Tibial nerve (tissue), 4 donors: ENCODE measurements around the gene TRIM56. TPM values are rescaled to one million over a fixed set of nuclear protein-coding genes. Genes with fewer than 3 reads are reported as not detected.
A peak's percentile ranks its signal among the peaks of the same experiment; 100 is the strongest.
"Not testable (repeated sequence)": the region's sequence is repeated elsewhere in the genome, so short reads cannot be mapped to it uniquely, and the experiment has no call there.

Experiments used
- DNase-seq, 2 donors: peaks; one replicate each; pipeline ENCODE4 v3.0.0-alpha.2; 2019; ENCODE audit warnings: low spot score in 2 of 2
- H3K27ac ChIP-seq, 4 donors: fragments of 200-600 bp; sonication (generic) in 3 of 4; one replicate each; pipeline ENCODE4 v1.5.1; 2017 to 2019; ENCODE audit warnings: mild to moderate bottlenecking in 1 of 4
- H3K27me3 ChIP-seq, 2 donors: fragments of 200-600 bp; sonication (generic) in 1 of 2; one replicate each; pipeline versions ENCODE4 v1.5.1 to v1.6.0; 2017 to 2019
- H3K36me3 ChIP-seq, 3 donors: fragments of 200-600 bp; sonication (generic); one replicate each; pipeline ENCODE4 v1.5.1; 2018 to 2019
- H3K4me1 ChIP-seq, 4 donors: fragments of 200-600 bp; sonication (generic) in 3 of 4; one replicate each; pipeline ENCODE4 v1.5.1; 2017 to 2019
- H3K4me3 ChIP-seq, 4 donors: fragments of 200-600 bp; sonication (generic) in 3 of 4; one replicate each; pipeline ENCODE4 v1.5.1; 2017 to 2019; ENCODE audit warnings: mild to moderate bottlenecking in 1 of 4, moderate library complexity in 1 of 4
- H3K9me3 ChIP-seq, 4 donors: fragments of 200-600 bp; sonication (generic) in 3 of 4; one replicate each; pipeline ENCODE4 v1.5.1; 2017 to 2019
- CTCF ChIP-seq, 5 experiments: fragments of 200-600 bp in 3 of 5; fragments of 450-650 bp in 2 of 5; sonication (generic) in 3 of 5; IDR thresholded peaks; one replicate each; pipeline ENCODE4 v1.5.1; 2016 to 2019; ENCODE audit warnings: antibody characterized with exemption in 5 of 5, mild to moderate bottlenecking in 3 of 5, moderate library complexity in 2 of 5
- EP300 ChIP-seq, 2 donors: sonication (generic); formaldehyde crosslinking; IDR thresholded peaks; one replicate each; pipeline ENCODE4 v1.6.1; 2017; ENCODE audit warnings: antibody characterized with exemption in 2 of 2, mild to moderate bottlenecking in 1 of 2
- POLR2A ChIP-seq, 2 donors: fragments of 450-650 bp; IDR thresholded peaks; one replicate each; pipeline ENCODE4 v1.6.1; 2017; ENCODE audit warnings: antibody characterized with exemption in 2 of 2, mild to moderate bottlenecking in 2 of 2, moderate library complexity in 2 of 2
- WGBS, 2 donors: methylation state at CpG; one replicate each; pipeline ENCODE4 v1.1.5; 2018; 5-methylcytosine and 5-hydroxymethylcytosine counted together
- total RNA-seq, 4 donors: library from RNA; depleted of rRNA; stranded (reverse); fragments of >200 nt; gene quantifications; one replicate each; pipeline ENCODE4 v1.1.0, GENCODE V29; 2016

Gene TRIM56
- total RNA-seq = 10 to 100 TPM; 18.6 to 32.4 (median 29.5) TPM

- H3K4me3 ChIP-seq = peak within 1 kb of the TSS; percentile 59 to 86 (median 70)
- TF ChIP-seq CTCF (IDR thresholded peaks at IDR 0.05) (no peak), EP300 (IDR thresholded peaks at IDR 0.05) (peak in 1 of 2 donors; percentile 81), POLR2A (IDR thresholded peaks at IDR 0.05) (peak in 1 of 2 donors; percentile 54)
- no peaks in the 10 kb centered on the region for H3K27me3 ChIP-seq
- 1% methylated on average over 26 of the region's 26 CpGs for WGBS, 2 donors
- H3K27ac ChIP-seq = peak within 1 kb of the TSS; percentile 74 to 96 (median 92)
- peaks cover 0 to 39% (median 10%) of the 10 kb centered on the region in 4 donors for H3K4me1 ChIP-seq
- no peaks in the 10 kb centered on the region for H3K9me3 ChIP-seq
- H3K36me3 ChIP-seq = peaks cover 0 to 37% (median 22%) of the 10 kb centered on the region in 3 donors
- peak; percentile 69 for DNase-seq
These were observed at the start of gene TRIM56 for GRCh38 chr7:101085162-101085964. Gene TRIM56, plus strand, starts transcription at chr7:101085481. Its CDS starts 1,832 bp downstream, at chr7:101087313.

GRCh38 chr7:101035941-101036340 is 49.3 kb upstream of the TRIM56 start:
- Histone ChIP-seq H3K9me3 (no peaks in the 10 kb centered on the region), H3K4me3 (no peak overlapping the region), H3K27ac (no peak overlapping the region), H3K27me3 (no peaks in the 10 kb centered on the region), H3K4me1 (no peaks in the 10 kb centered on the region), H3K36me3 (no peaks in the 10 kb centered on the region)
- 83 to 88% methylated on average over 4 of the region's 4 CpGs for WGBS, 2 donors
- no peak for DNase-seq
- TF ChIP-seq EP300 (IDR thresholded peaks at IDR 0.05) = no peak
- TF ChIP-seq POLR2A (IDR thresholded peaks at IDR 0.05) = no peak
- TF ChIP-seq CTCF (IDR thresholded peaks at IDR 0.05) = no peak

GRCh38 chr7:101041283-101041682 is 44.0 kb upstream of the TRIM56 start:
- H3K4me1 ChIP-seq, DNase-seq, H3K36me3 ChIP-seq, H3K27ac ChIP-seq, H3K27me3 ChIP-seq, H3K4me3 ChIP-seq: not testable (repeated sequence)
- 78 to 88% methylated on average over 6 of the region's 6 CpGs for WGBS, 2 donors
- peaks cover 0 to 33% (median 4%) of the 10 kb centered on the region in 4 donors for H3K9me3 ChIP-seq

GRCh38 chr7:101058355-101058754 is 26.9 kb upstream of the TRIM56 start:
- Histone ChIP-seq H3K27ac (no peak overlapping the region), H3K4me3 (no peak overlapping the region), H3K36me3 (no peaks in the 10 kb centered on the region), H3K27me3 (peaks cover 0 to 74% of the 10 kb centered on the region in 2 donors), H3K4me1 (peaks cover 0 to 3% (median 0%) of the 10 kb centered on the region in 4 donors), H3K9me3 (no peaks in the 10 kb centered on the region)
- TF ChIP-seq POLR2A (IDR thresholded peaks at IDR 0.05) = no peak
- no peak for TF ChIP-seq EP300 (IDR thresholded peaks at IDR 0.05)
- TF ChIP-seq CTCF (IDR thresholded peaks at IDR 0.05) = no peak
- peak; percentile 19 to 72 for DNase-seq
- 18 to 28% methylated on average over 9 of the region's 9 CpGs for WGBS, 2 donors

- peaks cover 0 to 78% of the 10 kb centered on the region in 2 donors for H3K27me3 ChIP-seq
- no peaks in the 10 kb centered on the region for H3K36me3 ChIP-seq
- WGBS, 2 donors = 29 to 33% methylated on average over 9 of the region's 9 CpGs
- H3K4me3 ChIP-seq = no peak overlapping the region
- no peak overlapping the region for H3K27ac ChIP-seq
- no peak for TF ChIP-seq POLR2A (IDR thresholded peaks at IDR 0.05)
- no peak for TF ChIP-seq CTCF (IDR thresholded peaks at IDR 0.05)
- TF ChIP-seq EP300 (IDR thresholded peaks at IDR 0.05) = no peak
- DNase-seq = no peak
- H3K9me3 ChIP-seq = no peaks in the 10 kb centered on the region
- peaks cover 0 to 3% (median 0%) of the 10 kb centered on the region in 4 donors for H3K4me1 ChIP-seq
These were observed 25.7 kb upstream of the TRIM56 start for GRCh38 chr7:101059620-101059942.
